MCF 10A (cell line): Measurements from ENCODE around the gene SMIM20. TPM values are rescaled to one million over a fixed set of nuclear protein-coding genes. Genes with fewer than 3 reads are reported as not detected.

Experiments
- BruUV-seq: library from RNA; stranded (reverse); fragments of 400-500 nt; replicated peaks from 2 replicates; lab custom pipeline; 2021; lab: Mats Ljungman, UMichigan
- CTCF ChIA-PET: fragments of 300-600 bp; sonication (Branson Sonifier 250); formaldehyde crosslinking; extraction: SDS; loops from one replicate; lab custom pipeline; 2021; ENCODE audit warnings: antibody characterized with exemption, inconsistent platforms; lab: Yijun Ruan, JAX
- POLR2A ChIA-PET: fragments of 300-600, 350-650 bp; sonication (Branson Sonifier 250); formaldehyde crosslinking; extraction: SDS; loops from one replicate; lab custom pipeline; 2020; ENCODE audit warnings: antibody characterized with exemption, inconsistent platforms; lab: Yijun Ruan, JAX
- DNase-seq: peaks from one replicate; pipeline ENCODE4 v3.0.0-alpha.2; 2018; ENCODE audit not compliant: unreplicated experiment
- H3K27ac Mint-ChIP-seq: one replicate; pipeline ENCODE4 v1.8.0; 2022; ENCODE audit warnings: mild to moderate bottlenecking, low read depth, mixed read lengths; ENCODE audit not compliant: unreplicated experiment
- H3K27me3 Mint-ChIP-seq: one replicate; pipeline ENCODE4 v1.8.0; 2022; ENCODE audit warnings: mixed read lengths; ENCODE audit not compliant: insufficient read depth, unreplicated experiment
- H3K36me3 Mint-ChIP-seq: one replicate; pipeline ENCODE4 v1.8.0; 2022; ENCODE audit warnings: mild to moderate bottlenecking, moderate library complexity, mixed read lengths; ENCODE audit not compliant: insufficient read depth, unreplicated experiment
- H3K4me1 Mint-ChIP-seq: one replicate; pipeline ENCODE4 v1.8.0; 2022; ENCODE audit warnings: mixed read lengths; ENCODE audit not compliant: insufficient read depth, unreplicated experiment
- H3K4me3 Mint-ChIP-seq: one replicate; pipeline ENCODE4 v1.8.0; 2022; ENCODE audit warnings: mild to moderate bottlenecking, moderate library complexity, mixed read lengths; ENCODE audit not compliant: unreplicated experiment
- H3K9me3 Mint-ChIP-seq: one replicate; pipeline ENCODE4 v1.8.0; 2022; ENCODE audit warnings: mixed read lengths; ENCODE audit not compliant: unreplicated experiment
- CTCF ChIP-seq: fragments of 200-600 bp; IDR thresholded peaks from one replicate; pipeline ENCODE4 v1.8.0; 2022; ENCODE audit warnings: antibody characterized with exemption, mild to moderate bottlenecking; ENCODE audit not compliant: unreplicated experiment
- intact Hi-C: fragments of 100-400 bp; cut with micrococcal nuclease; formaldehyde crosslinking; loops from 2 replicates; pipeline ENCODE4 v1.14.1; 2022
- total RNA-seq: library from RNA; stranded (reverse); gene quantifications from 2 replicates; pipeline ENCODE4 v1.2.3, GENCODE V29; 2022

Gene SMIM20
- total RNA-seq, 1 experiment from 2014 or later = 38.2 TPM

GRCh38 chr4:25914670-25915352, 791 bp downstream of the SMIM20 start:
- peaks cover 7% of the 10 kb centered on the region for H3K4me1 Mint-ChIP-seq
- H3K27me3 Mint-ChIP-seq = no peaks in the 10 kb centered on the region
- H3K9me3 Mint-ChIP-seq = no peaks in the 10 kb centered on the region
- no peak for DNase-seq
- no peak for TF ChIP-seq CTCF
- no peaks in the 10 kb centered on the region for H3K36me3 Mint-ChIP-seq
- intact Hi-C loops = no loop called here
- POLR2A ChIA-PET = interaction anchor here (0.6 to 3.3 kb wide), 10 partner anchors 10 to 945 kb away, joined by 3 to 29 read pairs (median 4); no protein-coding TSS in a partner anchor
- CTCF ChIA-PET = interaction anchor here (1.0 kb wide), 1 partner anchor 11 kb away, joined by 3 read pairs; no protein-coding TSS in a partner anchor
- peak overlapping the region; percentile 98 for H3K27ac Mint-ChIP-seq
- H3K4me3 Mint-ChIP-seq = peak overlapping the region; percentile 98
- no TSS peak for BruUV-seq

- Mint-ChIP-seq H3K4me1 (peaks cover 7% of the 10 kb centered on the region), H3K27ac (peak overlapping the region; percentile 98), H3K36me3 (no peaks in the 10 kb centered on the region), H3K4me3 (peak overlapping the region; percentile 98), H3K27me3 (no peaks in the 10 kb centered on the region), H3K9me3 (no peaks in the 10 kb centered on the region)
- CTCF ChIA-PET = no interaction called here
- intact Hi-C loops = no loop called here
- no peak for TF ChIP-seq CTCF
- BruUV-seq = no TSS peak
- POLR2A ChIA-PET = interaction anchor here (0.6 to 2.3 kb wide), 3 partner anchors 14 to 53 kb away, joined by 3 to 20 read pairs (median 3); no protein-coding TSS in a partner anchor
- no peak for DNase-seq
Measured at GRCh38 chr4:25915353-25915705, 1.3 kb downstream of the SMIM20 start.

- BruUV-seq = no TSS peak
- peaks cover 7% of the 10 kb centered on the region for H3K4me1 Mint-ChIP-seq
- intact Hi-C loops = no loop called here
- peaks cover 9% of the 10 kb centered on the region for H3K36me3 Mint-ChIP-seq
- no peak overlapping the region for H3K27ac Mint-ChIP-seq
- no peaks in the 10 kb centered on the region for H3K9me3 Mint-ChIP-seq
- ChIA-PET POLR2A (interaction anchor here (0.5 to 0.6 kb wide), 2 partner anchors 14 to 1334 kb away, joined by 3 read pairs; no protein-coding TSS in a partner anchor), CTCF (interaction anchor here (1.5 kb wide), 1 partner anchor 11 kb away, joined by 6 read pairs; no protein-coding TSS in a partner anchor)
- no peak for DNase-seq
- no peak for TF ChIP-seq CTCF
- no peaks in the 10 kb centered on the region for H3K27me3 Mint-ChIP-seq
- no peak overlapping the region for H3K4me3 Mint-ChIP-seq
Measured at GRCh38 chr4:25916870-25917269, 2.9 kb downstream of the SMIM20 start.

GRCh38 chr4:25919676-25920075, 5.7 kb downstream of the SMIM20 start:
- no peak overlapping the region for H3K27ac Mint-ChIP-seq
- BruUV-seq = no TSS peak
- no peak for DNase-seq
- no peak for TF ChIP-seq CTCF
- ChIA-PET POLR2A (interaction anchor here (0.7 to 1.0 kb wide), 2 partner anchors 8 to 1147 kb away, joined by 3 to 4 read pairs; no protein-coding TSS in a partner anchor), CTCF (interaction anchor here (1.2 to 2.0 kb wide), 2 partner anchors 9 to 26 kb away, joined by 5 to 7 read pairs; no protein-coding TSS in a partner anchor)
- peaks cover 6% of the 10 kb centered on the region for H3K4me1 Mint-ChIP-seq
- intact Hi-C loops = no loop called here
- H3K36me3 Mint-ChIP-seq = peaks cover 9% of the 10 kb centered on the region
- no peak overlapping the region for H3K4me3 Mint-ChIP-seq
- H3K9me3 Mint-ChIP-seq = no peaks in the 10 kb centered on the region
- no peaks in the 10 kb centered on the region for H3K27me3 Mint-ChIP-seq
